SK-N-SH treated with all-trans-retinoic acid at 6 μM for 48 hours (cell line): ENCODE measurements around the gene TP53.

Experiments
- ARNTL ChIP-seq: fragments of 450-650 bp; formaldehyde crosslinking; IDR thresholded peaks from 2 replicates; pipeline ENCODE4 v1.5.0; 2020; ENCODE audit warnings: low read depth, mild to moderate bottlenecking, moderate library complexity, borderline replicate concordance
- CREB5 ChIP-seq: fragments of 250-450 bp; sonication (Bioruptor Pico); IDR thresholded peaks from 2 replicates; pipeline ENCODE4 v1.5.1; 2020; ENCODE audit warnings: low read depth, mild to moderate bottlenecking, moderate library complexity
- CSDC2 ChIP-seq: fragments of 250-450 bp; sonication (Bioruptor Pico); IDR thresholded peaks from 2 replicates; pipeline ENCODE4 v1.5.0; 2020; ENCODE audit warnings: mild to moderate bottlenecking, moderate library complexity
- ESRRG ChIP-seq: fragments of 250-450 bp; sonication (Bioruptor Pico); IDR thresholded peaks from 2 replicates; pipeline ENCODE4 v1.6.1; 2021; ENCODE audit warnings: mild to moderate bottlenecking
- GLIS3 ChIP-seq: fragments of 250-450 bp; sonication (Bioruptor Pico); IDR thresholded peaks from 2 replicates; pipeline ENCODE4 v1.5.0; 2020; ENCODE audit warnings: mild to moderate bottlenecking, moderate library complexity
- PPARA ChIP-seq: fragments of 250-450 bp; sonication (Bioruptor Pico); IDR thresholded peaks from 2 replicates; pipeline ENCODE4 v1.5.0; 2020; ENCODE audit warnings: mild to moderate bottlenecking, borderline replicate concordance
- RARB ChIP-seq: fragments of 250-450 bp; sonication (Bioruptor Pico); IDR thresholded peaks from 2 replicates; pipeline ENCODE4 v1.8.0; 2021; ENCODE audit warnings: mild to moderate bottlenecking, moderate library complexity
- SNAI2 ChIP-seq: fragments of 250-450 bp; sonication (Bioruptor Pico); IDR thresholded peaks from 2 replicates; pipeline ENCODE4 v1.5.0; 2020; ENCODE audit warnings: mild to moderate bottlenecking, moderate library complexity
- TCF4 ChIP-seq: fragments of 250-450 bp; sonication (Bioruptor Pico); IDR thresholded peaks from 2 replicates; pipeline ENCODE4 v1.8.0; 2021; ENCODE audit warnings: mild to moderate bottlenecking, moderate library complexity, borderline replicate concordance
- ZFP3 ChIP-seq: fragments of 250-450 bp; sonication (Bioruptor Pico); IDR thresholded peaks from 2 replicates; pipeline ENCODE4 v1.5.0; 2020; ENCODE audit warnings: mild to moderate bottlenecking, moderate library complexity
- ZNF565 ChIP-seq: fragments of 450-650 bp; formaldehyde crosslinking; conservative IDR thresholded peaks from 2 replicates; pipeline ENCODE4 v1.5.0; 2020; ENCODE audit warnings: low read depth, mild to moderate bottlenecking, moderate library complexity
- ZNF8 ChIP-seq: fragments of 450-650 bp; formaldehyde crosslinking; IDR thresholded peaks from 2 replicates; pipeline ENCODE4 v1.5.0; 2020; ENCODE audit warnings: mild to moderate bottlenecking, moderate library complexity
- TF ChIP-seq, protein P1 (sequence below): fragments of 250-450 bp; sonication (Bioruptor Pico); IDR thresholded peaks from 2 replicates; pipeline ENCODE4 v1.8.0; 2020; ENCODE audit warnings: mild to moderate bottlenecking, moderate library complexity, borderline replicate concordance

GRCh38 chr17:7651097-7651664 lies 36.1 kb downstream of the TP53 start:
- TF ChIP-seq RARB (CRISPR knock-in tag) (no peak), TCF4 (no peak), ZFP3 (CRISPR knock-in tag) (no peak), CSDC2 (no peak), PPARA (CRISPR knock-in tag) (no peak), CREB5 (CRISPR knock-in tag) (no peak), GLIS3 (CRISPR knock-in tag) (no peak), SNAI2 (CRISPR knock-in tag) (no peak), ZNF8 (CRISPR knock-in tag) (no peak), ZNF565 (no peak), ARNTL (CRISPR knock-in tag) (no peak), ESRRG (no peak)
- TF ChIP-seq, protein P1, sequence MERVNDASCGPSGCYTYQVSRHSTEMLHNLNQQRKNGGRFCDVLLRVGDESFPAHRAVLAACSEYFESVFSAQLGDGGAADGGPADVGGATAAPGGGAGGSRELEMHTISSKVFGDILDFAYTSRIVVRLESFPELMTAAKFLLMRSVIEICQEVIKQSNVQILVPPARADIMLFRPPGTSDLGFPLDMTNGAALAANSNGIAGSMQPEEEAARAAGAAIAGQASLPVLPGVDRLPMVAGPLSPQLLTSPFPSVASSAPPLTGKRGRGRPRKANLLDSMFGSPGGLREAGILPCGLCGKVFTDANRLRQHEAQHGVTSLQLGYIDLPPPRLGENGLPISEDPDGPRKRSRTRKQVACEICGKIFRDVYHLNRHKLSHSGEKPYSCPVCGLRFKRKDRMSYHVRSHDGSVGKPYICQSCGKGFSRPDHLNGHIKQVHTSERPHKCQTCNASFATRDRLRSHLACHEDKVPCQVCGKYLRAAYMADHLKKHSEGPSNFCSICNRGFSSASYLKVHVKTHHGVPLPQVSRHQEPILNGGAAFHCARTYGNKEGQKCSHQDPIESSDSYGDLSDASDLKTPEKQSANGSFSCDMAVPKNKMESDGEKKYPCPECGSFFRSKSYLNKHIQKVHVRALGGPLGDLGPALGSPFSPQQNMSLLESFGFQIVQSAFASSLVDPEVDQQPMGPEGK (CRISPR knock-in tag), result no peak
